CD4-positive, alpha-beta T cell treated with Interleukin-12 subunit alpha and Interleukin-12 subunit beta, for 1 hour (primary cell): Measurements from ENCODE around the gene C2orf15.
"Not testable (repeated sequence)": the region's sequence is repeated elsewhere in the genome, so short reads cannot be mapped to it uniquely, and the experiment has no call there.

ENCODE experiments used
- DNase-seq: peaks from one replicate; pipeline ENCODE4 v3.0.0-alpha.2; 2020

Gene C2orf15

GRCh38 chr2:99169534-99169933 lies 28.0 kb downstream of the C2orf15 start:
- DNase-seq = no peak

GRCh38 chr2:99171377-99172140 lies 30.1 kb downstream of the C2orf15 start:
- no peak for DNase-seq

GRCh38 chr2:99180755-99181623 lies 39.5 kb downstream of the C2orf15 start, which contains the start of the genes MITD1 and MRPL30:
Gene MITD1, minus strand, starts transcription at chr2:99181058. Its CDS starts 77 bp downstream, at chr2:99180981.
Gene MRPL30, plus strand, starts transcription at chr2:99181184. Its CDS starts 5,020 bp downstream, at chr2:99186204.
- peak; percentile 93 for DNase-seq

- DNase-seq = no peak
Measured at GRCh38 chr2:99181624-99182000, 40.1 kb downstream of the C2orf15 start.

- no peak for DNase-seq
Measured at GRCh38 chr2:99183025-99183424, 41.5 kb downstream of the C2orf15 start.

GRCh38 chr2:99184811-99185210 lies 43.3 kb downstream of the C2orf15 start:
- no peak for DNase-seq

GRCh38 chr2:99187011-99187410 lies 45.5 kb downstream of the C2orf15 start:
- DNase-seq = no peak

GRCh38 chr2:99188357-99188756 lies 46.9 kb downstream of the C2orf15 start:
- DNase-seq = no peak

GRCh38 chr2:99190548-99190947 lies 49.0 kb downstream of the C2orf15 start:
- DNase-seq = no peak

- DNase-seq = not testable (repeated sequence)
Measured at GRCh38 chr2:99192364-99192763, 50.9 kb downstream of the C2orf15 start.

GRCh38 chr2:99198103-99198841 lies 56.8 kb downstream of the C2orf15 start:
- no peak for DNase-seq

- no peak for DNase-seq
Measured at GRCh38 chr2:99200076-99200800, 58.7 kb downstream of the C2orf15 start.
